H1 (cell line): ENCODE data around the gene CHD5. TPM values are rescaled to one million over a fixed set of nuclear protein-coding genes. Genes with fewer than 3 reads are reported as not detected.

Experiments used
- CTCF ChIA-PET: fragments of 300-600 bp; sonication (Branson Sonifier 250); formaldehyde crosslinking; loops from one replicate; lab custom pipeline; 2021; ENCODE audit not compliant: partially characterized antibody; lab: Charles Lee
- POLR2A ChIA-PET: fragments of 300-600 bp; sonication (Branson Sonifier 250); formaldehyde crosslinking; loops from one replicate; lab custom pipeline; 2021; ENCODE audit warnings: inconsistent platforms; ENCODE audit not compliant: partially characterized antibody; lab: Charles Lee
- DNase-seq, 2 experiments: peaks; one replicate each; pipeline versions ENCODE4 v3.0.0 to v3.0.0-alpha.2; 2010 to 2022; ENCODE audit warnings: low spot score in 2 of 2, low read depth in 1 of 2, mixed read lengths in 1 of 2
- FAIRE-seq: peaks from 2 replicates; lab custom pipeline; 2011; peaks lifted over from hg19 to GRCh38; lab: Jason Lieb, UNC
- H2AFZ ChIP-seq: 2 replicates; pipeline ENCODE4 v1.8.1; 2012; ENCODE audit warnings: low read length, inconsistent platforms
- H2AK5ac ChIP-seq: 2 replicates; pipeline ENCODE4 v1.6.1; 2013; ENCODE audit warnings: low read depth, low read length
- H2BK120ac ChIP-seq: replicated peaks from 2 replicates; pipeline ENCODE3; 2013; ENCODE audit warnings: low read depth, low read length, inconsistent platforms
- H2BK12ac ChIP-seq: 2 replicates; pipeline ENCODE4 v1.6.1; 2013; ENCODE audit warnings: low read depth, low read length
- H2BK15ac ChIP-seq: 2 replicates; pipeline ENCODE4 v1.6.1; 2013; ENCODE audit warnings: low read length
- H2BK20ac ChIP-seq: 2 replicates; pipeline ENCODE4 v1.6.1; 2013; ENCODE audit warnings: low read length
- H2BK5ac ChIP-seq: 2 replicates; pipeline ENCODE4 v1.6.1; 2013; ENCODE audit warnings: low read depth, low read length
- H3K14ac ChIP-seq: 2 replicates; pipeline ENCODE4 v1.6.1; 2013; ENCODE audit warnings: inconsistent platforms; ENCODE audit not compliant: insufficient read length
- H3K18ac ChIP-seq: 2 replicates; pipeline ENCODE4 v1.6.1; 2013; ENCODE audit warnings: low read length; ENCODE audit errors: extremely low read depth
- H3K23ac ChIP-seq: 2 replicates; pipeline ENCODE4 v1.6.1; 2013; ENCODE audit warnings: inconsistent platforms; ENCODE audit not compliant: insufficient read length
- H3K23me2 ChIP-seq: 2 replicates; pipeline ENCODE4 v1.6.1; 2013; ENCODE audit warnings: low read depth, low read length
- H3K27ac ChIP-seq: 2 replicates; pipeline ENCODE4 v1.6.1; 2011; ENCODE audit warnings: low read depth, low read length, inconsistent platforms
- H3K27me3 ChIP-seq, 4 experiments: replicated peaks in 1 of 4; 1 replicate in 1 of 4; 2 replicates in 3 of 4; pipeline versions ENCODE4 v1.6.1 to v1.8.1; 2011 to 2013; ENCODE audit warnings: low read length in 3 of 4, mild to moderate bottlenecking in 3 of 4, inconsistent platforms in 2 of 4, mixed read lengths in 2 of 4, moderate library complexity in 1 of 4; ENCODE audit not compliant: control insufficient read depth in 3 of 4, insufficient read depth in 3 of 4; ENCODE audit errors: extremely low read depth in 1 of 4
- H3K36me3 ChIP-seq, 4 experiments: 2 replicates each; pipeline versions ENCODE4 v1.6.1 to v1.8.1; 2011 to 2013; ENCODE audit warnings: mild to moderate bottlenecking in 4 of 4, low read length in 3 of 4, moderate library complexity in 2 of 4, control low read depth in 1 of 4, inconsistent platforms in 1 of 4; ENCODE audit not compliant: insufficient read depth in 4 of 4, control insufficient read depth in 2 of 4
- H3K4ac ChIP-seq: replicated peaks from 2 replicates; pipeline ENCODE3; 2013; ENCODE audit warnings: low read length, low read depth, mixed read lengths, inconsistent platforms; ENCODE audit not compliant: insufficient read length
- H3K4me1 ChIP-seq, 4 experiments: replicated peaks in 1 of 4; 1 replicate in 1 of 4; 2 replicates in 3 of 4; pipeline versions ENCODE4 v1.6.1 to v1.8.1; 2011 to 2013; ENCODE audit warnings: low read length in 3 of 4, inconsistent platforms in 2 of 4, mixed read lengths in 1 of 4; ENCODE audit not compliant: insufficient read depth in 4 of 4, control insufficient read depth in 3 of 4
- H3K4me2 ChIP-seq, 2 experiments: 2 replicates each; pipeline versions ENCODE4 v1.6.1 to v1.8.1; 2011 to 2013; ENCODE audit warnings: low read depth in 2 of 2, low read length in 2 of 2, control low read depth in 1 of 2, inconsistent platforms in 1 of 2, mild to moderate bottlenecking in 1 of 2; ENCODE audit not compliant: insufficient read depth in 1 of 2
- H3K4me3 ChIP-seq, 4 experiments: fragments of 200-600, 300-600 bp in 1 of 4; sonication (generic), shearing (Covaris generic), sonication (Bioruptor Twin) in 1 of 4; 2 replicates each; pipeline versions ENCODE4 v1.5.1 to v1.8.1; 2011 to 2016; ENCODE audit warnings: low read length in 4 of 4, low read depth in 3 of 4, control low read depth in 2 of 4, inconsistent platforms in 2 of 4, mild to moderate bottlenecking in 2 of 4, mixed read lengths in 1 of 4, moderate library complexity in 1 of 4; ENCODE audit not compliant: insufficient read depth in 2 of 4; ENCODE audit errors: extremely low read depth in 1 of 4
- H3K56ac ChIP-seq: replicated peaks from 2 replicates; pipeline ENCODE3; 2013; ENCODE audit warnings: low read depth, mild to moderate bottlenecking, mixed read lengths, low read length, inconsistent platforms; ENCODE audit not compliant: insufficient read length
- H3K79me1 ChIP-seq: 2 replicates; pipeline ENCODE4 v1.6.1; 2013; ENCODE audit warnings: low read depth, low read length, control low read depth
- H3K79me2 ChIP-seq, 2 experiments: 2 replicates each; pipeline versions ENCODE4 v1.6.1 to v1.8.1; 2012 to 2013; ENCODE audit warnings: low read length in 2 of 2, mild to moderate bottlenecking in 2 of 2, inconsistent platforms in 1 of 2; ENCODE audit not compliant: insufficient read depth in 2 of 2, control insufficient read depth in 1 of 2
- H3K9ac ChIP-seq, 4 experiments: replicated peaks in 1 of 4; 1 replicate in 1 of 4; 2 replicates in 3 of 4; pipeline versions ENCODE4 v1.6.1 to v1.8.1; 2011 to 2013; ENCODE audit warnings: low read depth in 3 of 4, low read length in 3 of 4, control low read depth in 2 of 4, mild to moderate bottlenecking in 2 of 4, moderate library complexity in 2 of 4, inconsistent platforms in 1 of 4; ENCODE audit errors: extremely low read depth in 1 of 4
- H3K9me3 ChIP-seq, 2 experiments: 2 replicates each; pipeline versions ENCODE4 v1.6.1 to v1.8.1; 2012 to 2013; ENCODE audit warnings: mild to moderate bottlenecking in 2 of 2, moderate library complexity in 2 of 2, control low read depth in 1 of 2, inconsistent platforms in 1 of 2, low read depth in 1 of 2, low read length in 1 of 2, mixed read lengths in 1 of 2; ENCODE audit not compliant: insufficient read depth in 2 of 2
- H4K20me1 ChIP-seq, 2 experiments: replicated peaks in 1 of 2; 2 replicates each; pipeline versions ENCODE3 to v1.8.1; 2011 to 2013; ENCODE audit warnings: inconsistent platforms in 2 of 2, low read length in 2 of 2, mild to moderate bottlenecking in 1 of 2; ENCODE audit not compliant: insufficient read depth in 2 of 2, control insufficient read depth in 1 of 2
- H4K5ac ChIP-seq: 2 replicates; pipeline ENCODE4 v1.6.1; 2013; ENCODE audit warnings: low read length, low read depth, mixed read lengths, inconsistent platforms; ENCODE audit not compliant: insufficient read length
- H4K8ac ChIP-seq: 2 replicates; pipeline ENCODE4 v1.8.0; 2013; ENCODE audit warnings: mild to moderate bottlenecking, moderate library complexity, low read length, inconsistent platforms; ENCODE audit not compliant: insufficient read depth; ENCODE audit errors: extremely low read depth
- H4K91ac ChIP-seq: replicated peaks from 2 replicates; pipeline ENCODE3; 2013; ENCODE audit warnings: low read length, mixed read lengths, inconsistent platforms; ENCODE audit not compliant: insufficient read length
- ASH2L ChIP-seq: fragments of 200-600, 300-600 bp; sonication (generic); IDR thresholded peaks from one replicate; pipeline ENCODE4 v1.7.1; 2017; ENCODE audit warnings: low read length
- KDM1A ChIP-seq: fragments of 200-600, 300-600 bp; sonication (generic); IDR thresholded peaks from 2 replicates; pipeline ENCODE4 v1.7.1; 2016; ENCODE audit warnings: mild to moderate bottlenecking, low read length, borderline replicate concordance
- RFX5 ChIP-seq: IDR thresholded peaks from 2 replicates; pipeline ENCODE4 v1.6.1; 2011; ENCODE audit warnings: low read depth, low read length, improper control_type of control experiment, borderline replicate concordance
- SIN3A ChIP-seq, 2 experiments: IDR thresholded peaks in 1 of 2; conservative IDR thresholded peaks in 1 of 2; 2 replicates each; pipeline ENCODE4 v1.6.1; 2011 to 2012; ENCODE audit warnings: low read length in 2 of 2, improper control_type of control experiment in 1 of 2, low read depth in 1 of 2, mild to moderate bottlenecking in 1 of 2
- WGBS, 2 experiments: shearing (Covaris generic) in 1 of 2; methylation state at CpG; one replicate each; pipeline versions ENCODE4 v1.1.6 to v1.1.7; 2013 to 2015; ENCODE audit warnings: low lambda C conversion rate in 2 of 2, mixed read lengths in 2 of 2, inconsistent platforms in 1 of 2, low coverage in 1 of 2, missing lambda C conversion rate in 1 of 2; ENCODE audit not compliant: insufficient replicate concordance in 2 of 2, insufficient coverage in 1 of 2, insufficient read length in 1 of 2; ENCODE audit errors: extremely low coverage in 1 of 2, missing lambda C conversion rate in 1 of 2; 5-methylcytosine and 5-hydroxymethylcytosine counted together
- polyA plus RNA-seq, 7 experiments: library from polyadenylated mRNA; depleted of rRNA in 3 of 7; stranded (reverse) in 5 of 7; unstranded in 2 of 7; fragments of >200 nt in 5 of 7; fragments of 200-250 nt in 2 of 7; gene quantifications; 1 replicate in 5 of 7; 2 replicates in 1 of 7; 4 replicates in 1 of 7; pipeline versions ENCODE4 v1.2.1 to v1.2.3, GENCODE V29; 2011 to 2013; ENCODE audit warnings: missing spikeins in 2 of 7, mixed read lengths in 2 of 7
- total RNA-seq: library from RNA; stranded (reverse); fragmentation: NEBNext Ultra II Directional; extraction: Animal tissue kit (Norgen Biotek cat#: 25700); gene quantifications from 2 replicates; pipeline ENCODE4 v1.2.1, GENCODE V29; 2021

CHD5 gene
- total and polyA plus RNA-seq, 2 of the 8 experiments (the other 6 are each of a cell fraction or from before 2014, with no cell fraction given), result 0.42 to 1.8 TPM

GRCh38 chr1:6090288-6090687 is 89.8 kb downstream of the CHD5 start:
- Histone ChIP-seq H3K4me2 (no peak overlapping the region), H4K5ac (no peak overlapping the region), H3K79me2 (no peaks in the 10 kb centered on the region), H3K27me3 (no peaks in the 10 kb centered on the region), H4K20me1 (peaks cover 0 to 1% of the 10 kb centered on the region in 2 experiments), H3K23ac (no peak overlapping the region), H2AK5ac (no peak overlapping the region), H2BK20ac (no peak overlapping the region), H3K9me3 (no peaks in the 10 kb centered on the region), H4K8ac (no peak overlapping the region), H3K4me3 (no peak overlapping the region), H3K4me1 (no peaks in the 10 kb centered on the region), H2BK12ac (no peak overlapping the region), H3K56ac (no peak overlapping the region), H4K91ac (no peak overlapping the region), H2BK120ac (no peak overlapping the region), H2BK5ac (no peak overlapping the region), H3K36me3 (no peaks in the 10 kb centered on the region), H2BK15ac (no peak overlapping the region), H3K9ac (no peak overlapping the region), H3K23me2 (no peaks in the 10 kb centered on the region; the same call in 1 of the 2 replicates), H3K14ac (no peak overlapping the region), H3K4ac (no peak overlapping the region), H3K79me1 (no peaks in the 10 kb centered on the region), H2AFZ (no peak overlapping the region), H3K18ac (no peak overlapping the region), H3K27ac (no peak overlapping the region)
- WGBS, 2 experiments, result 93% methylated on average over 15 of the region's 18 CpGs; no CpG with 5 or more reads in 1 of the 2 experiments
- TF ChIP-seq RFX5, result no peak
- TF ChIP-seq SIN3A (conservative IDR thresholded peaks at IDR 0.05 in 1 of 2, IDR thresholded peaks at IDR 0.05 in 1 of 2; ENCODE audit: low read depth in 1 of 2, low read length in 2 of 2), result no peak
- no peak for TF ChIP-seq KDM1A
- TF ChIP-seq ASH2L, result no peak
- FAIRE-seq, result no peak
- ChIA-PET CTCF (interaction anchor here (0.6 to 1.9 kb wide), 4 partner anchors 8 to 208 kb away, joined by 3 to 15 read pairs (median 4); no protein-coding TSS in a partner anchor), POLR2A (no interaction called here)
- no peak for DNase-seq
